Astrocyte (in vitro differentiated cells and primary cell): Measurements from ENCODE around the gene NOL4L. TPM values are rescaled to one million over a fixed set of nuclear protein-coding genes. Genes with fewer than 3 reads are reported as not detected.

ENCODE experiments used
- DNase-seq: peaks from one replicate; pipeline ENCODE4 v3.0.0-alpha.2; 2010; ENCODE audit warnings: low read depth
- FAIRE-seq: peaks from 2 replicates; lab custom pipeline; 2011; peaks lifted over from hg19 to GRCh38; lab: Jason Lieb, UNC
- H2AFZ ChIP-seq: 2 replicates; pipeline ENCODE4 v1.6.0; 2012; ENCODE audit warnings: low read depth, low read length, inconsistent platforms
- H3K27ac ChIP-seq: 2 replicates; pipeline ENCODE4 v1.5.1; 2011; ENCODE audit warnings: low read depth, low read length, inconsistent platforms
- H3K27me3 ChIP-seq: 2 replicates; pipeline ENCODE4 v1.6.0; 2011; ENCODE audit warnings: low read length, inconsistent platforms; ENCODE audit not compliant: insufficient read depth
- H3K36me3 ChIP-seq: 2 replicates; pipeline ENCODE4 v1.5.1; 2011; ENCODE audit warnings: low read length, inconsistent platforms; ENCODE audit not compliant: insufficient read depth
- H3K4me1 ChIP-seq: 2 replicates; pipeline ENCODE4 v1.5.1; 2011; ENCODE audit warnings: low read length, inconsistent platforms; ENCODE audit not compliant: insufficient read depth
- H3K4me2 ChIP-seq: 2 replicates; pipeline ENCODE4 v1.6.0; 2012; ENCODE audit warnings: low read length, inconsistent platforms
- H3K4me3 ChIP-seq: 2 replicates; pipeline ENCODE4 v1.5.1; 2011; ENCODE audit warnings: low read depth, mild to moderate bottlenecking, low read length, inconsistent platforms; ENCODE audit not compliant: insufficient read depth
- H3K79me2 ChIP-seq: 2 replicates; pipeline ENCODE4 v1.6.0; 2012; ENCODE audit warnings: mild to moderate bottlenecking, low read length, inconsistent platforms; ENCODE audit not compliant: insufficient read depth
- H3K9ac ChIP-seq: 2 replicates; pipeline ENCODE4 v1.6.0; 2012; ENCODE audit warnings: mild to moderate bottlenecking, low read length, inconsistent platforms
- H3K9me3 ChIP-seq: 2 replicates; pipeline ENCODE4 v1.5.1; 2012; ENCODE audit warnings: low read depth, mild to moderate bottlenecking, low read length, inconsistent platforms; ENCODE audit not compliant: insufficient read depth
- H4K20me1 ChIP-seq: 2 replicates; pipeline ENCODE4 v1.6.0; 2012; ENCODE audit warnings: low read length, inconsistent platforms; ENCODE audit not compliant: insufficient read depth
- H3K27ac Mint-ChIP-seq: one replicate; pipeline ENCODE4 v1.8.0; 2021; ENCODE audit warnings: mild to moderate bottlenecking, mixed read lengths; ENCODE audit not compliant: unreplicated experiment
- H3K27me3 Mint-ChIP-seq: one replicate; pipeline ENCODE4 v1.8.0; 2021; ENCODE audit warnings: low read depth, mixed read lengths; ENCODE audit not compliant: unreplicated experiment
- H3K36me3 Mint-ChIP-seq: one replicate; pipeline ENCODE4 v1.8.0; 2021; ENCODE audit warnings: low read depth, mixed read lengths; ENCODE audit not compliant: unreplicated experiment
- H3K4me1 Mint-ChIP-seq: one replicate; pipeline ENCODE4 v1.8.0; 2021; ENCODE audit warnings: low read depth, mixed read lengths; ENCODE audit not compliant: unreplicated experiment
- H3K4me3 Mint-ChIP-seq: one replicate; pipeline ENCODE4 v1.8.0; 2021; ENCODE audit warnings: mild to moderate bottlenecking, moderate library complexity, mixed read lengths; ENCODE audit not compliant: unreplicated experiment
- H3K9me3 Mint-ChIP-seq: one replicate; pipeline ENCODE4 v1.8.0; 2021; ENCODE audit warnings: mild to moderate bottlenecking, mixed read lengths; ENCODE audit not compliant: unreplicated experiment
- CTCF ChIP-seq: IDR thresholded peaks from 2 replicates; pipeline ENCODE4 v1.5.1; 2011; ENCODE audit warnings: low read depth, mild to moderate bottlenecking, inconsistent platforms, low read length, moderate library complexity; ENCODE audit not compliant: insufficient read depth
- EZH2 ChIP-seq: IDR thresholded peaks from 2 replicates; pipeline ENCODE4 v1.6.1; 2012; ENCODE audit warnings: mild to moderate bottlenecking, low read length, inconsistent platforms; ENCODE audit not compliant: insufficient read depth
- total RNA-seq: library from RNA; stranded (reverse); gene quantifications from 2 replicates; pipeline ENCODE4 v1.2.1, GENCODE V29; 2021

The NOL4L gene
- total RNA-seq, 1 donor from 2014 or later = 35.5 TPM

GRCh38 chr20:32507998-32508774 lies 76.9 kb downstream of the NOL4L start:
- H3K4me2 ChIP-seq = no peak overlapping the region
- H3K9me3 Mint-ChIP-seq = no peaks in the 10 kb centered on the region
- no peak overlapping the region for H3K4me3 ChIP-seq
- H3K27me3 ChIP-seq = no peaks in the 10 kb centered on the region
- H3K9ac ChIP-seq = no peak overlapping the region
- H3K27me3 Mint-ChIP-seq = peaks cover 8% of the 10 kb centered on the region
- no peaks in the 10 kb centered on the region for H3K79me2 ChIP-seq
- no peak overlapping the region for H2AFZ ChIP-seq
- H3K9me3 ChIP-seq = no peaks in the 10 kb centered on the region
- H3K27ac Mint-ChIP-seq = no peak overlapping the region
- no peak overlapping the region for H3K27ac ChIP-seq
- no peaks in the 10 kb centered on the region for H4K20me1 ChIP-seq
- TF ChIP-seq EZH2 (no peak), CTCF (no peak)
- H3K36me3 Mint-ChIP-seq = no peaks in the 10 kb centered on the region
- FAIRE-seq = no peak
- peaks cover 7% of the 10 kb centered on the region for H3K4me1 ChIP-seq
- peaks cover 4% of the 10 kb centered on the region for H3K4me1 Mint-ChIP-seq
- no peak overlapping the region for H3K4me3 Mint-ChIP-seq
- no peak for DNase-seq
- H3K36me3 ChIP-seq = no peaks in the 10 kb centered on the region

- Mint-ChIP-seq H3K36me3 (no peaks in the 10 kb centered on the region), H3K9me3 (no peaks in the 10 kb centered on the region), H3K4me1 (peaks cover 4% of the 10 kb centered on the region), H3K4me3 (no peak overlapping the region), H3K27ac (no peak overlapping the region), H3K27me3 (peaks cover 8% of the 10 kb centered on the region)
- Histone ChIP-seq H3K36me3 (no peaks in the 10 kb centered on the region), H3K4me1 (peaks cover 7% of the 10 kb centered on the region), H3K27me3 (no peaks in the 10 kb centered on the region), H3K79me2 (no peaks in the 10 kb centered on the region), H3K4me3 (no peak overlapping the region), H3K9ac (no peak overlapping the region), H3K9me3 (no peaks in the 10 kb centered on the region), H3K4me2 (no peak overlapping the region), H2AFZ (no peak overlapping the region), H4K20me1 (no peaks in the 10 kb centered on the region), H3K27ac (no peak overlapping the region)
- no peak for TF ChIP-seq EZH2
- TF ChIP-seq CTCF = no peak
- no peak for DNase-seq
- no peak for FAIRE-seq
Measured at GRCh38 chr20:32506721-32507120, 78.4 kb downstream of the NOL4L start.
